Neural crest cell (in vitro differentiated cells): ENCODE results near the gene PLCB1. TPM values are rescaled to one million over a fixed set of nuclear protein-coding genes. Genes with fewer than 3 reads are reported as not detected.

Experiments
- DNase-seq: peaks from one replicate; pipeline ENCODE4 v3.0.0; 2021; ENCODE audit warnings: low read depth, mixed read lengths, low spot score
- H3K27ac Mint-ChIP-seq: one replicate; pipeline ENCODE4 v1.8.0; 2021; ENCODE audit warnings: mild to moderate bottlenecking, mixed read lengths; ENCODE audit not compliant: unreplicated experiment
- H3K27me3 Mint-ChIP-seq: 2 replicates; pipeline ENCODE4 v1.8.0; 2021; ENCODE audit warnings: low read depth, mild to moderate bottlenecking, mixed read lengths
- H3K36me3 Mint-ChIP-seq: 2 replicates; pipeline ENCODE4 v1.8.0; 2021; ENCODE audit warnings: low read depth, mild to moderate bottlenecking, mixed read lengths
- H3K4me1 Mint-ChIP-seq: 2 replicates; pipeline ENCODE4 v1.8.0; 2021; ENCODE audit warnings: mixed read lengths
- H3K4me3 Mint-ChIP-seq: one replicate; pipeline ENCODE4 v1.8.0; 2021; ENCODE audit warnings: mild to moderate bottlenecking, mixed read lengths
- H3K9me3 Mint-ChIP-seq: 2 replicates; pipeline ENCODE4 v1.8.0; 2021; ENCODE audit warnings: mixed read lengths
- CTCF ChIP-seq: fragments of 200-600 bp; sonication (generic); conservative IDR thresholded peaks from 2 replicates; pipeline ENCODE4 v1.5.0; 2021; ENCODE audit warnings: antibody characterized with exemption, mild to moderate bottlenecking
- total RNA-seq: library from RNA; stranded (reverse); gene quantifications from 2 replicates; pipeline ENCODE4 v1.2.1, GENCODE V29; 2021

Gene PLCB1
- total RNA-seq, 1 donor from 2014 or later: 13.7 TPM

DNA sequence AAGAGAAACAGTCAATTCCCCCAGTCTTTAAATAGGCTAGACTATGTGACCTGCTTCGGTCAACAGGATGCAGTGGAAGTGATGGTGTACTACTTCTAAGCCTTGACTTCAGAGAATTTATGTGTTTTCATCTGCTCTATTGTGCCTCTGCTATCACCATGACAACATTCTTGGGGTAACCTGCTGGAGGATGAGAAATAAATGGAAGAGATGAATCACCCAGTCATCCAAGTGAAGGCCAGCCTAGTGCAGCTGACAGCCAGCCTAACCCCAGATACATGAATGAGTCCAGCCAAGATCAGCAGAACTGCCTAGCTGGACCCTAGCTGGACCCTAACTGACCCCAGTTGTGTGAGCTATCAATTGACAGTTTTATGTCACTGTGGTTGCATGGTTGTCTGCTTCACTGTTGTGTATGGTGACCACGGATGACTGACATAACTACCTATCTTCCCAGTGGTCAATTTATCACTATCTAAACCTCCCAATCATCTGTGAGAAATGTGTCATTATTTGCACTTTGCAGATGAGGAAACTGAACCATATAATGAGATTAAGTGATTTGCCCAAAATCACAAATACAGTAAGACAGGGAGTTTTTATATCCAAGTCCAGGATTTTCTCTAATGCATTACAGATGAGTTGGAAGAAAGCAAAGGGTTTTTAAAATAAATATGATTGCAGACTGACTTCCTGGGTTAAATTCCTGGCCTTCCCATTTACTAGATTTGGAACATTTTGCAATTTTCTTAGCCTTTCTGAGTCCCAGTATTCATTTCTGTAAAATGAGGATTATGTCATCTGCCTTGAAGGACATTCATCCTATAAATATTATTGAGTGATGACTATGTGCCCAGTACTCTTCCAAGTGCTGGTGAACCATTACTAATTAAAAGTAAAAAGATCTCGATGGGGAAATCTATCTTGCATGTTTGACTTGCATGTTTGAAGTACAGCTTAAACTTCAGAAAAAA, 800.4 kb downstream of the PLCB1 start:
- peaks cover 7% of the 10 kb centered on the region for H3K9me3 Mint-ChIP-seq
- H3K4me1 Mint-ChIP-seq: peaks cover 29% of the 10 kb centered on the region
- H3K27ac Mint-ChIP-seq: no peak overlapping the region
- no peak overlapping the region for H3K4me3 Mint-ChIP-seq
- TF ChIP-seq CTCF: no peak
- H3K27me3 Mint-ChIP-seq: no peaks in the 10 kb centered on the region
- no peak for DNase-seq
- H3K36me3 Mint-ChIP-seq: no peaks in the 10 kb centered on the region

DNA sequence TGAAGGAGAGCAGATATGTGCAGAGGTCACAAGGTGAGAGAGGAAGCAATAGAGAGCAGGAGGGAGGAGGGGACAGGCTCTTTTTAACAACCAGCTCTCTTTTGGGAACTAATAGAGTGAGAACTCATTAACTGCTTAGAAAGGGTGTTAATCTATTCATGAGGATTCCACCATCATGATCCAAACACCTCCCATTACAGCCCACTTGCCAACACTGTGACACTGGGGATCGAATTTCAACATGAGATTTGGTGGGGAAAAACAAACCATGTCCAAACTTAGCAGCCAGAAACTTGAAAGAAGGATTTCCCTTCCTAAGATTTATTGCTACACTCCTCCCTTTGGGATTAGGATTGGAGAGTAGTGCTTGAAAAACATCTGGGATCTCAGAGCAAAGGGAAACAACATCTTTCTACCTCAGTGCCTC, 801.3 kb downstream of the PLCB1 start:
- H3K27me3 Mint-ChIP-seq: no peaks in the 10 kb centered on the region
- H3K36me3 Mint-ChIP-seq: no peaks in the 10 kb centered on the region

GRCh38 chr20:8934362-8934761, 802.3 kb downstream of the PLCB1 start:
- Mint-ChIP-seq H3K27me3 (no peaks in the 10 kb centered on the region), H3K4me3 (no peak overlapping the region), H3K27ac (no peak overlapping the region), H3K9me3 (peaks cover 7% of the 10 kb centered on the region), H3K36me3 (no peaks in the 10 kb centered on the region), H3K4me1 (peaks cover 29% of the 10 kb centered on the region)
- no peak for DNase-seq
- TF ChIP-seq CTCF: no peak

More for the DNA sequence above, 801.3 kb downstream of the PLCB1 start:
- H3K27ac Mint-ChIP-seq: no peak overlapping the region
- no peak for DNase-seq
- H3K4me1 Mint-ChIP-seq: peaks cover 29% of the 10 kb centered on the region
- no peak overlapping the region for H3K4me3 Mint-ChIP-seq
- H3K9me3 Mint-ChIP-seq: peaks cover 7% of the 10 kb centered on the region
- no peak for TF ChIP-seq CTCF

Other genes with a start within 250 kb of the PLCB1 start
- not detected in 2 replicates for gene HAO1, start 191.8 kb upstream of the PLCB1 start, total RNA-seq
- 18.0 and 22.7 TPM in 2 replicates for gene TMX4, start 112.5 kb upstream of the PLCB1 start, total RNA-seq